HG03469 (cell line): ENCODE data around the gene KLRG1.

Experiments used
- ATAC-seq: cut with Tn5 transposase; IDR thresholded peaks from one replicate; pipeline ENCODE4 v1.9.1; 2021; ENCODE audit warnings: mild to moderate bottlenecking, moderate library complexity, moderate number of reproducible peaks; ENCODE audit not compliant: unreplicated experiment

The KLRG1 gene

DNA sequence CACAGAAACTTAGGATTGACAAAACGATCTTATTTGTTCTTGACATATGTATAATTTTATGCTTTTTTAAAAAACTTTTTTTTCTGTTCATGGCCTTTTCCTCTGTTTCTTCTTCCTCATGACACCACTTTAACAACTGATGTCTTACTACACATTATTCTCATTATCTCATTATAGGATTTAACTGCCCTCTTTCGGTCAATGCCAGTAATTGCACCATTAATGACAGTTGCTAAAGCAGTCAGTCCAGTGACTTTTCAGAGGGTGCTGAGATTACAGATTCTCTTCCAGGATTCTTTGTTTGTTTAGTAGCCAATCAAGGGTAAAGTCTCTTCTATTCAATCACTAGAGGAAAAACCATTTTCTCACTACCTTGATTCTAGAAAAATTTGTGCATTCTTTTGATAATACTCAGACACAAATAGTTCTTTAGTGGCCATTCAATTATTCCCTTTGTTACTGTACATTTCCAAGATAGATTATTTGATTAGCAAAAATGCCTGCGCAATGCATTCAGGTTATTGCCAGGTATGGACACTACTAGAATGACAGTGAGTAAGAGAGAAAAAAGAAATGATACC is 50.1 kb downstream of the KLRG1 start:
- no peak for ATAC-seq

DNA sequence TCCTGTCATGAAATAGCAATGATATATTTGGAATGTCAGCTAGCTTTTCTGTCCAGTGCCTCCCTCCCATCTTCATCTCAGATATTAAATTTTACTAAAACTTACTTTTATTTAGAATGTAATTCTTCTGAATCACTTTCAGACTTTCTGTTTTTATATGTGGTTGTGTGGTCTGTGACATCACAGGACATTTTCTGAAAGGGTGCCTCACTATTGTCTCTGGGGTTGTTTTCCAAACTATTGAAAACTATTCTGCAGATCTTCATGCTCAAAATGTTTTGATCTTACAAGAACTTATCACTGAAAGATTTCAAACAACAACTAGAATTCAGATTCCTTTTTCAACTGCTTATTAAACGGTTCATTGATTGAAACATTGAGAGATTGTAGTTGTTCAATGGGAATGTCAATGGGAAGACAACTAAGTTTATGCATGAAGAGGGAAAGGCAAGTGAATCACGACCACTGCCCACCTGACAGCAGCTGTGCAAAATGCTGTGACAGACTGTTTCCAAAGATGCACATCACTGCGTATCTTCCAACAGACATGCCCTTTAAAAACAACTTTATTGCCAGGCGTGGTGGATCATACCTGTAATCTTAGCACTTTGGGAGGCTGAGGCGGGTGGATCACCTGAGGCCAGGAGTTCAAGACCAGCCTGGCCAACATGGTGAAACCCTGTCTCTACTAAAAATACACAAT is 51.3 kb downstream of the KLRG1 start:
- ATAC-seq: no peak

DNA sequence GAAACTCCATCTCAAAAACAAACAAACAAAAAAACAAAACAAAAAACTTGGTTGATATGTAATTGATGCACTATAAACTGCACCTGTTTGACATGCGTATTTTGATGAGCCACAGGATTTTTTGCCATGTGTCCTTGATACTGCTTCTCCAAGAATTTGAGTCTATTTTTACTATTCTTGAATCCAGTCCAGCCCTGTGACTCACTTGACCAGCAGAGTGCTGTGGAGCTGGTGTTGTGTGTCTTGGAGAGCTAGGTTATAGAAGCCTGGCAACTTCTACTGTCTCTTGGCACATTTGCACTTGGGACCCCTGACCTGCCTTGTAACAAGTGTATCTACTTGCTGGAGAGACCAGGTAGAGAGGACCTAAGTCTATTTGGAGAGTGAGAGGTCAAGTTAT is 52.0 kb downstream of the KLRG1 start:
- ATAC-seq: no peak

DNA sequence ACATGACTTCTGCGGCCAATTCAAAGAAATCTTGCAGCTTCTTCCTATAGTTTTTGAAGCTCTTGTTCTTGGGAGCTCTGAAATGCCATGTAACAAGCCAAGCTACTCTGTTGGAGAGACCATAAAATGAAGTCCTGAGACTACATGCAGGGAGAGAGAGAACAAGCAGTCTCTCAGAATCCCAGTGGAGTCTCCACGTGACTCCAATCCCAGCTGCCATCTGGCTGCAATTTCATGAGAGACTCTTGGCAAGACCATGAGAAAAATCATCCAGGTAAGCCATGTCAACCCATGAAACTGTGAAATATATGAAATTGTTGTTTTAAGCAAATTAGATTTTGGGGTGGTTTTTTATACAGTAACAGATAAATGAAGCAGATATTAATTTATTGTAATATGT is 54.4 kb downstream of the KLRG1 start:
- ATAC-seq: no peak

DNA sequence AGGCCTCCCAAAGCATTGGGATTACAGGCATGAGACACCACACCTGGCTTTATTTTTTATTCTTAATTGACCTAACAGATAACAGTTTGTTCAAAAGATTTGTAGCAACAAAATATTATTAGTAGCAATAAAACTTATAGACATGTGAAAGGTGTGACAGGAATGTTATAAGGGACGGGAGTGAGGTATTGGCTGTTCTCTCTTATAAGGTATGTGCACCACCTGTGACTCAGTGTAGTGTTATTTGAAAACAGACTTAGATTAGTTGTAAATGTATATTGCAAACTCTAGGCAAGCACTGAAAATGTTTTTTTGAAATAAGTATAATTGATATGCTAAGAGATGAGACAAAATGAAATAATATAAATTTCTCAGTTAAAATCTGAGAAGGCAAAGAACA is 57.8 kb downstream of the KLRG1 start:
- ATAC-seq: no peak

DNA sequence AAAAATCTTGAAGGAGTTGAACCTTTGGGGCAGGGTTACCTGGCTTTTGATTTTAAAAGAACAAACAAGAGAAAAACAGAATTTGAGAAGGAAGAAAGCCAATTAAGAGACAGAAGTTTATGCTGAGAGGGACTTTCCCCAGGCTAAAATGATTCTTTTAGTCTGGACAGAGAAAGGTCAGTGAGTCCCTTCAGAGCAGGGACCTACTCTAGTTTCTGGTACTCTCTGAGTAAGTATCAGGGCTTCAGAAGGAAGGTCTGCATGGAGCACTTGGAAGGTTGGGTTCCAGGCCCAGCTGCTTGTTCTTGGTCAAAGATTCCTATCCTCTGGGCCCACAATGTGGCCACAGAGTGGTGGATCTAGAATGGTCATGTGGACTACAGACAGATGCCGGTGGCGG is 59.6 kb downstream of the KLRG1 start:
- ATAC-seq: no peak

DNA sequence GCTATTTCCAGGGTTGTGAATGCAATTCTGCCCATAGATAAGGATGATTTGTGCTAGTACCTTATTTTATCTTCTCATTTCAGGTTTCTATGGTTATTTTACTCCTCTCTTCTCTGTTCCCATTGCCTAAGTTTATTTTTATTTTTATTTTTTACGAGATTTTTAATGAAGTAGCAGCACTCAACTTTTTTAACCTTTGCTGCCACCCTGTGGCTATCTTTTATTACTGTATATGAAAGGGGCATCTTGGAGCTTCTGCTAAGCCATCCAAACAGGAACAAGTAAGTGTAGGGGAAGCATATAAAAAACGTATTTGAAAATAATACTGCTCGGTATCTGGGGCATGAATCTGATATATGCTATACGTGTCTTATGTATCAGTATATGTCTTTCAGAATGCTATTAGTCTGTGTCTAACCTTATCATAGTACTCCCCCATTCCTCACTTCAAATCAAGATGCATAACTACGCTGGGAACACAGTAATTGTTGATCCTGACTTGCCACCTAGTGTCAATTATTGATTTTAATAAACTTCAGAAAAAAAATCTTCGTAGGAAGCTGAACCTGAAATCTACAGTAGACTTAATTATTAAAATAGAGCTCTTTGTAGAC is 60.3 kb downstream of the KLRG1 start:
- ATAC-seq: no peak

DNA sequence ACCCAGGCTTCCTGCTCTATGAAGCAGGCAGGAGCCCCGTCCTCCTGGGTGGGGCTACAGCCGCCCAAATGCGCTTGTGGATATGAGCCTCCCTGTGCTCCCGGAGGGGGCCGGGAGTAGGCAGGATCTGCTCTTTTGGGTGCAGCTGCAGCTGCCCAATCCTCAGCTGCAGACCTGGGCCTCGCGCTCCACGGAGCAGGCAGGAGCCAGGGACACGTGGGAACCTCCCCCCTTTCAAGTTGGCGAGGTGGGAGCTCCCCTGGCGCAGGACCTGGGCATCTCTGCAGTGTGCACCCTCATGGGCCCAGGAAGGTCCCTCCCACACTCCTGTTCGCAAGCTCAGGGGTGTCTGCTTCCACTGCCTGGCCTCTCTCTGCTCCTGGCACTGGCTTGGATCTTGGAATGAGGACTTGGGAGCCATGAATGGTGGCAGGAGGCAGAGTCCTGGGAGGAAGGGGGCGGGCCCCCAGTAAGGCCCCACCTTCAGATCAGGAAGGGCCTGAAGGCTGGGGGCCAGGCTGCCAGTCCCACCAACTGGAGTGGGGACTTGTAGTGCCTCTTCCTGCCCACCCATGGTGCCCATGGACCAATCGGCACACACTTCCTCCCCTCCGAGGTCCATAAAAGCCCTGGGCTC is 61.3 kb downstream of the KLRG1 start:
- ATAC-seq: no peak

DNA sequence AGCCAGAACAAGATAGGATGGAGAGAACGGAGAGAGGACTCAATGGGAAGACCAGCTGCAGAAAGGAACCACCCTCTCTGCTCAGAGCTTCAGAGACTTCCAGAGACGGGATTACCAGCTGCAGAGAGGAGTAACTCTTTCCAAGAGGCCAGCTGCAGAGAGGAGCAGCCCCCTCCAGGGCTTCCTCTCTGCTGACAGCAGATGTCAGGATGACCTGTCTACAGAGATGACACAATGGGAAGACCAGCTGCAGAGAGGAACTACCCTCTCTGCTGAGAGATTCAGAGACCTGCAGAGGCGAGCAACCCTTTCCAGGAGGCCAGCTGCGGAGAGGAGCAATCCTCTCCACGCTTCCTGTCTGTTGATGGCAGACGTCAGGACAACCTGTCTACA is 61.8 kb downstream of the KLRG1 start:
- no peak for ATAC-seq

DNA sequence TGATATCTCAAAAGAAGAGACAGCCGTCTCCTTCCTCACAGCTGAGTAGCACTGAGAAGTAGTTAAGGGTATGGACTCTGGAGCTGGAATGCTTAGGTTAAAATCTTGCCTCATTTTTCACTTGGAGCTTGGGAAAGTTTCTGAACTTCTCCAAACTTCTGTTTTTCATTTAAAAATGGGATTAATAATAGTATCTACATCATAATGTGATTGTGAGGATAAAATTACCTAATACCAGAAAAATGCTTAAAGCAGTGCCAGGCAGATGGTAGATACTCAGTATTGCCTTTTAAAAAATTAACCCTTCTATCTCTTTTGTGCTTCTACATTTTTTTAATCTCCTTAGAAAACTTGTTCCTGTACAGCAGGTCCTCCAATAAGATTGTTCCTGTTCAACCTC is 63.3 kb downstream of the KLRG1 start:
- no peak for ATAC-seq
